HG02973 (cell line): ENCODE results near the gene ERICH3.

ENCODE experiments used
- ATAC-seq: cut with Tn5 transposase; IDR thresholded peaks from one replicate; pipeline ENCODE4 v1.9.1; 2021; ENCODE audit warnings: moderate library complexity; ENCODE audit not compliant: unreplicated experiment

Gene ERICH3

DNA sequence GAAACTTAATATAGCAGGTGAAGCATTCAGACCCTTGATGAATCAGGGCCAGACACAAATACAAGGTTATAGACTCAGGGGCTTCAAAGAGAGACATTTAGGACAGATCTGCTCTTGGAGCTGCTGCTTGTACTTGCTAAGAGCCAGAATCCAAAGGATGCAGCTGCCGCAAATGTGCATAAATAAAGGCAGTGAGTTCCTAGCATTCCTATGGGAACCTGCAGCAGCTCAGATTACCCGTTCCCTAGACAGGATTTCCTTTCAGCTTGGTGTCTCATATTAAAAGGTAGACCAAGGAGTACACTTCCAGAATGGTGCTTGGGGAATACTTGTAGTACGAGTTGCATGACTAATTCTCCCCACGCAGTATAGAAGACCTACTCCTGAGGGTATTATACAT is 151.4 kb downstream of the ERICH3 start:
- no peak for ATAC-seq
